ENCODE data around the gene CTNND2.

DNA sequence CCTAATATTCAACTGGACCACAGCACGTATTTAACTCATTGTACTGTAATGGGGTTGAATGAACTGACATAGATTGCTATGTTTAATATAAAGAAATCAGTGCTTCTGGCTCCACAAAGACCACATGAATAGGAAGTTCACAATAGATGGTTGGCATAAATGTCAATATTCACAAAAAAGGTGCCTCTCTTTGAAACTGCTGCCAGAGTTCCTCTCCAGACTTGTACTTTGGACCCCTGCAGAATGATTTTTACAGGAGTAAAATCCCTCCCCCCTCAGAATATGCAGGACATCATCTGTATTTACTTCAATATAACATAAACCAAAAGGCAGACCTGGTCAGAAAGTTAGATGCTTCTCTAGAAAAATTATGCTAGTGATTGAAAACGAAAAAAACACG, 634.7 kb downstream of the CTNND2 start:
- no peak for TF ChIP-seq ARNT (IDR thresholded peaks at IDR 0.05)
- TF ChIP-seq SP1 (IDR thresholded peaks at IDR 0.05) = no peak
- TF ChIP-seq NFRKB (IDR thresholded peaks at IDR 0.05) = no peak
- no peak for TF ChIP-seq FOXA1 (IDR thresholded peaks at IDR 0.05)

Measured in HEK293T (cell line).